H9 (cell line): ENCODE results near the gene SPDEF. TPM values are rescaled to one million over a fixed set of nuclear protein-coding genes. Genes with fewer than 3 reads are reported as not detected.

Source experiments
- DNase-seq: peaks from one replicate; pipeline ENCODE4 v3.0.0-alpha.2; 2017
- H2AFZ ChIP-seq: one replicate; pipeline ENCODE4 v1.6.1; 2013; ENCODE audit warnings: mild to moderate bottlenecking, low read length, control low read depth, moderate library complexity
- H2AK5ac ChIP-seq: 2 replicates; pipeline ENCODE4 v1.6.1; 2013; ENCODE audit warnings: low read length, control low read depth, mixed read lengths; ENCODE audit not compliant: insufficient read length
- H2BK120ac ChIP-seq: one replicate; pipeline ENCODE4 v1.6.1; 2013; ENCODE audit warnings: low read depth, mild to moderate bottlenecking, low read length, control low read depth, inconsistent platforms; ENCODE audit not compliant: poor library complexity, severe bottlenecking
- H2BK12ac ChIP-seq: 2 replicates; pipeline ENCODE4 v1.6.1; 2013; ENCODE audit warnings: low read length, control low read depth, mixed read lengths, low read depth; ENCODE audit not compliant: insufficient read length
- H2BK15ac ChIP-seq: 2 replicates; pipeline ENCODE4 v1.6.1; 2013; ENCODE audit warnings: low read depth, low read length, control low read depth
- H2BK20ac ChIP-seq: one replicate; pipeline ENCODE4 v1.6.1; 2013; ENCODE audit warnings: low read depth, mild to moderate bottlenecking, low read length, control low read depth, inconsistent platforms; ENCODE audit not compliant: poor library complexity, severe bottlenecking
- H2BK5ac ChIP-seq: 2 replicates; pipeline ENCODE4 v1.6.1; 2013; ENCODE audit warnings: low read length, control low read depth, mixed read lengths; ENCODE audit not compliant: insufficient read length
- H3K14ac ChIP-seq: 2 replicates; pipeline ENCODE4 v1.6.1; 2013; ENCODE audit warnings: low read length, control low read depth; ENCODE audit not compliant: insufficient read depth
- H3K18ac ChIP-seq: 2 replicates; pipeline ENCODE4 v1.6.1; 2013; ENCODE audit warnings: low read depth, mild to moderate bottlenecking, mixed read lengths, low read length, control low read depth; ENCODE audit not compliant: insufficient read length
- H3K23ac ChIP-seq: 2 replicates; pipeline ENCODE4 v1.6.1; 2013; ENCODE audit warnings: low read length, control low read depth, mixed read lengths, low read depth; ENCODE audit not compliant: insufficient read length
- H3K23me2 ChIP-seq: 2 replicates; pipeline ENCODE4 v1.6.1; 2013; ENCODE audit warnings: low read depth, mild to moderate bottlenecking, mixed read lengths, low read length, control low read depth; ENCODE audit not compliant: insufficient read length, poor library complexity, severe bottlenecking
- H3K27ac ChIP-seq: 2 replicates; pipeline ENCODE4 v1.5.1; 2013; ENCODE audit warnings: low read length, control low read depth, mixed read lengths, low read depth; ENCODE audit not compliant: insufficient read length
- H3K27me3 ChIP-seq: 2 replicates; pipeline ENCODE4 v1.6.1; 2013; ENCODE audit warnings: low read length, control low read depth, inconsistent platforms; ENCODE audit not compliant: insufficient read depth
- H3K4ac ChIP-seq: 2 replicates; pipeline ENCODE4 v1.6.1; 2013; ENCODE audit warnings: low read depth, mild to moderate bottlenecking, control low read depth, inconsistent platforms, low read length, moderate library complexity
- H3K4me1 ChIP-seq: 2 replicates; pipeline ENCODE4 v1.6.1; 2013; ENCODE audit warnings: low read length, control low read depth, inconsistent platforms; ENCODE audit not compliant: insufficient read depth
- H3K4me2 ChIP-seq: 2 replicates; pipeline ENCODE4 v1.6.1; 2013; ENCODE audit warnings: low read length, control low read depth, mixed read lengths; ENCODE audit not compliant: insufficient read length, insufficient read depth
- H3K56ac ChIP-seq: 2 replicates; pipeline ENCODE4 v1.6.1; 2013; ENCODE audit warnings: low read depth, mild to moderate bottlenecking, mixed read lengths, low read length, control low read depth; ENCODE audit not compliant: insufficient read length
- H3K79me1 ChIP-seq: 2 replicates; pipeline ENCODE4 v1.6.1; 2013; ENCODE audit warnings: low read depth, mild to moderate bottlenecking, moderate library complexity, low read length, control low read depth, inconsistent platforms; ENCODE audit not compliant: insufficient read depth, poor library complexity, severe bottlenecking
- H3K79me2 ChIP-seq: 2 replicates; pipeline ENCODE4 v1.6.1; 2013; ENCODE audit warnings: low read length, control low read depth, inconsistent platforms; ENCODE audit not compliant: insufficient read depth
- H3K9ac ChIP-seq: 2 replicates; pipeline ENCODE4 v1.6.1; 2013; ENCODE audit warnings: low read length, control low read depth, mixed read lengths; ENCODE audit not compliant: insufficient read length; ENCODE audit errors: extremely low read depth
- H3K9me3 ChIP-seq: one replicate; pipeline ENCODE4 v1.6.1; 2013; ENCODE audit warnings: low read depth, low read length, inconsistent platforms; ENCODE audit not compliant: control insufficient read depth
- H3T11ph ChIP-seq: one replicate; pipeline ENCODE4 v1.6.1; 2013; ENCODE audit warnings: mild to moderate bottlenecking, low read length, control low read depth, inconsistent platforms
- H4K20me1 ChIP-seq: one replicate; pipeline ENCODE4 v1.6.1; 2013; ENCODE audit not compliant: control insufficient read depth, insufficient read length, insufficient read depth
- H4K5ac ChIP-seq: 2 replicates; pipeline ENCODE4 v1.6.1; 2013; ENCODE audit warnings: low read depth, mild to moderate bottlenecking, mixed read lengths, low read length, control low read depth; ENCODE audit not compliant: insufficient read length
- H4K8ac ChIP-seq: replicated peaks from 2 replicates; pipeline ENCODE4 v1.6.1; 2013; ENCODE audit warnings: low read length, control low read depth, mixed read lengths, low read depth; ENCODE audit not compliant: insufficient read length
- H4K91ac ChIP-seq: 2 replicates; pipeline ENCODE4 v1.6.1; 2013; ENCODE audit warnings: low read depth, mild to moderate bottlenecking, moderate library complexity, mixed read lengths, low read length, control low read depth; ENCODE audit not compliant: insufficient read length
- H3K27ac Mint-ChIP-seq, 3 experiments: 2 replicates in 2 of 3; 3 replicates in 1 of 3; pipeline ENCODE4 v1.8.0; 2020 to 2021; ENCODE audit warnings: mixed read lengths in 3 of 3, mild to moderate bottlenecking in 1 of 3, moderate library complexity in 1 of 3
- H3K27me3 Mint-ChIP-seq: 2 replicates; pipeline ENCODE4 v1.8.0; 2021; ENCODE audit warnings: low read depth, mild to moderate bottlenecking, moderate library complexity, mixed read lengths
- H3K36me3 Mint-ChIP-seq, 3 experiments: 2 replicates in 2 of 3; 3 replicates in 1 of 3; pipeline ENCODE4 v1.8.0; 2020 to 2021; ENCODE audit warnings: low read depth in 3 of 3, mixed read lengths in 3 of 3; ENCODE audit not compliant: insufficient read depth in 1 of 3
- H3K4me1 Mint-ChIP-seq, 2 experiments: 2 replicates each; pipeline ENCODE4 v1.8.0; 2020; ENCODE audit warnings: mixed read lengths in 2 of 2
- H3K4me3 Mint-ChIP-seq, 2 experiments: 2 replicates in 1 of 2; 3 replicates in 1 of 2; pipeline ENCODE4 v1.8.0; 2020 to 2021; ENCODE audit warnings: mild to moderate bottlenecking in 2 of 2, mixed read lengths in 2 of 2, moderate library complexity in 1 of 2
- H3K9me3 Mint-ChIP-seq, 2 experiments: 2 replicates in 1 of 2; 3 replicates in 1 of 2; pipeline ENCODE4 v1.8.0; 2020; ENCODE audit warnings: mild to moderate bottlenecking in 2 of 2, mixed read lengths in 2 of 2, moderate library complexity in 1 of 2
- CTCF ChIP-seq: fragments of 200-600 bp; sonication (generic); conservative IDR thresholded peaks from 3 replicates; pipeline ENCODE4 v1.8.0; 2021; ENCODE audit warnings: antibody characterized with exemption, mild to moderate bottlenecking
- whole genome bisulfite sequencing: extraction: QIAGEN DNeasy Blood & Tissue Kit; methylation state at CpG from one replicate; pipeline ENCODE4 v1.1.7; 2013; ENCODE audit warnings: missing lambda C conversion rate, low lambda C conversion rate, mixed read lengths; ENCODE audit not compliant: insufficient read length; ENCODE audit errors: extremely low coverage; 5-methylcytosine and 5-hydroxymethylcytosine counted together
- total RNA-seq: library from RNA; stranded (reverse); gene quantifications from 2 replicates; pipeline ENCODE4 v1.2.1, GENCODE V29; 2021

SPDEF gene
- total RNA-seq, 1 experiment from 2014 or later: 0.15 TPM

- H2BK15ac ChIP-seq: no peak overlapping the region
- H2BK20ac ChIP-seq: no peak overlapping the region
- Mint-ChIP-seq H3K4me3 (no peak overlapping the region), H3K27ac (no peak overlapping the region; a peak in 1 of 7 replicates), H3K4me1 (peaks cover 8 to 20% of the 10 kb centered on the region in 2 experiments), H3K36me3 (peaks cover 0 to 2% (median 2%) of the 10 kb centered on the region in 3 experiments; a peak in 1 of 7 replicates), H3K9me3 (peaks cover 7 to 8% of the 10 kb centered on the region in 2 experiments), H3K27me3 (no peaks in the 10 kb centered on the region)
- TF ChIP-seq CTCF: no peak
- H3K23ac ChIP-seq: no peak overlapping the region
- no peak overlapping the region for H3T11ph ChIP-seq
- H3K4ac ChIP-seq: no peak overlapping the region
- no peaks in the 10 kb centered on the region for H3K23me2 ChIP-seq
- H4K91ac ChIP-seq: no peak overlapping the region
- H3K27ac ChIP-seq: no peak overlapping the region
- H3K79me1 ChIP-seq: no peaks in the 10 kb centered on the region
- H2BK120ac ChIP-seq: no peak overlapping the region
- H4K20me1 ChIP-seq: no peaks in the 10 kb centered on the region
- peaks cover 2% of the 10 kb centered on the region; the same call in 1 of the 2 replicates for H3K4me1 ChIP-seq
- H3K14ac ChIP-seq: no peak overlapping the region
- WGBS: no CpG with 5 or more reads among the region's 3 CpGs
- no peak overlapping the region for H4K5ac ChIP-seq
- no peak overlapping the region for H2AFZ ChIP-seq
- no peak overlapping the region for H3K9ac ChIP-seq
- no peak overlapping the region for H2AK5ac ChIP-seq
- no peaks in the 10 kb centered on the region for H3K79me2 ChIP-seq
- H3K27me3 ChIP-seq: no peaks in the 10 kb centered on the region
- no peak overlapping the region for H3K4me2 ChIP-seq
- no peaks in the 10 kb centered on the region for H3K9me3 ChIP-seq
- DNase-seq: no peak
- no peak overlapping the region for H2BK5ac ChIP-seq
- no peak overlapping the region for H2BK12ac ChIP-seq
- no peak overlapping the region for H3K18ac ChIP-seq
- H4K8ac ChIP-seq: no peak overlapping the region
- no peak overlapping the region for H3K56ac ChIP-seq
Measured at GRCh38 chr6:34494973-34495372, 61.2 kb downstream of the SPDEF start.
